HG02970 (cell line): ENCODE measurements around the gene SEC14L6.
"Not testable (repeated sequence)": the region's sequence is repeated elsewhere in the genome, so short reads cannot be mapped to it uniquely, and the experiment has no call there.

Source experiments
- ATAC-seq: cut with Tn5 transposase; IDR thresholded peaks from one replicate; pipeline ENCODE4 v1.9.1; 2021; ENCODE audit warnings: mild to moderate bottlenecking, moderate library complexity, moderate number of reproducible peaks; ENCODE audit not compliant: unreplicated experiment, low FRiP score

SEC14L6 gene

GRCh38 chr22:30568137-30568805, 21.7 kb upstream of the SEC14L6 start:
- ATAC-seq = no peak

GRCh38 chr22:30567277-30567676, 20.7 kb upstream of the SEC14L6 start:
- ATAC-seq = not testable (repeated sequence)

- no peak for ATAC-seq
Measured at GRCh38 chr22:30566125-30566524, 19.6 kb upstream of the SEC14L6 start.

- ATAC-seq = no peak
Measured at GRCh38 chr22:30565341-30565740, 18.8 kb upstream of the SEC14L6 start.

- no peak for ATAC-seq
Measured at GRCh38 chr22:30564761-30565119, 18.2 kb upstream of the SEC14L6 start.

GRCh38 chr22:30564045-30564760, 17.7 kb upstream of the SEC14L6 start:
- ATAC-seq = no peak

GRCh38 chr22:30562366-30562765, 15.8 kb upstream of the SEC14L6 start:
- ATAC-seq = no peak

GRCh38 chr22:30561402-30562189, 15.1 kb upstream of the SEC14L6 start:
- ATAC-seq = no peak

- not testable (repeated sequence) for ATAC-seq
Measured at GRCh38 chr22:30560643-30561202, 14.2 kb upstream of the SEC14L6 start.

- ATAC-seq = no peak
Measured at GRCh38 chr22:30559889-30560288, 13.3 kb upstream of the SEC14L6 start.

- no peak for ATAC-seq
Measured at GRCh38 chr22:30557243-30557642, 10.7 kb upstream of the SEC14L6 start.

- ATAC-seq = no peak
Measured at GRCh38 chr22:30556388-30556787, 9.8 kb upstream of the SEC14L6 start.

- no peak for ATAC-seq
Measured at GRCh38 chr22:30555282-30556210, 9.0 kb upstream of the SEC14L6 start.

GRCh38 chr22:30553971-30554370, 7.4 kb upstream of the SEC14L6 start:
- no peak for ATAC-seq

- ATAC-seq = no peak
Measured at GRCh38 chr22:30552719-30553118, 6.2 kb upstream of the SEC14L6 start.

GRCh38 chr22:30551813-30552212, 5.3 kb upstream of the SEC14L6 start:
- not testable (repeated sequence) for ATAC-seq

GRCh38 chr22:30547188-30547587, 647 bp upstream of the SEC14L6 start:
- ATAC-seq = no peak

- no peak for ATAC-seq
Measured at GRCh38 chr22:30542811-30543188, 3.7 kb downstream of the SEC14L6 start.

- ATAC-seq = no peak
Measured at GRCh38 chr22:30541961-30542810, 4.4 kb downstream of the SEC14L6 start.
